ENCODE data around the gene TUBB6. TPM values are rescaled to one million over a fixed set of nuclear protein-coding genes. Genes with fewer than 3 reads are reported as not detected.

The TUBB6 gene
- total RNA-seq, 5 donors from 2014 or later (not counting 1 experiment from before 2014, with no cell fraction given) = 0.40 to 4.9 (median 0.96) TPM

- Histone ChIP-seq H3K4me3 (ENCODE audit: control insufficient read depth in 1 of 2, extremely low read depth in 1 of 2, low read length in 1 of 2) (no peak overlapping the region), H3K27ac (ENCODE audit: low read length) (no peak overlapping the region), H3K36me3 (ENCODE audit: control insufficient read depth in 2 of 2, extremely low read depth in 1 of 2, insufficient read depth in 1 of 2, low read length in 1 of 2) (no peaks in the 10 kb centered on the region), H3K4me1 (ENCODE audit: control insufficient read depth in 1 of 2, extremely low read depth in 1 of 2, insufficient read depth in 2 of 2, low read length in 2 of 2) (peaks cover 0 to 3% of the 10 kb centered on the region in 2 experiments), H3K9me3 (no peaks in the 10 kb centered on the region), H3K27me3 (replicated peaks in 1 of 2; ENCODE audit: control insufficient read depth in 2 of 2, extremely low read depth in 1 of 2, insufficient read depth in 2 of 2, low read length in 1 of 2) (peaks cover 0 to 61% of the 10 kb centered on the region in 2 experiments)
- Mint-ChIP-seq H3K9me3 (no peaks in the 10 kb centered on the region), H3K4me1 (peaks cover 0 to 5% (median 0%) of the 10 kb centered on the region in 3 donors), H3K27ac (no peak overlapping the region), H3K4me3 (no peak overlapping the region), H3K36me3 (no peaks in the 10 kb centered on the region), H3K27me3 (peaks cover 14 to 23% of the 10 kb centered on the region in 2 donors)
- DNase-seq (no peak), ATAC-seq (replicated peaks in 1 of 4) (no peak)
- ChIA-PET CTCF (no interaction called here), POLR2A (no interaction called here)
- WGBS (ENCODE audit: insufficient coverage) = 90% methylated on average over 3 of the region's 4 CpGs
These were observed 33.2 kb upstream of the TUBB6 start for GRCh38 chr18:12274793-12275192.

GRCh38 chr18:12276736-12277554, 31.1 kb upstream of the TUBB6 start:
- no peak overlapping the region for H3K27ac Mint-ChIP-seq
- H3K9me3 ChIP-seq = no peaks in the 10 kb centered on the region
- no peak overlapping the region for H3K27ac ChIP-seq (ENCODE audit: low read length)
- peaks cover 14 to 26% of the 10 kb centered on the region in 2 donors for H3K27me3 Mint-ChIP-seq
- H3K4me1 ChIP-seq (ENCODE audit: control insufficient read depth in 1 of 2, extremely low read depth in 1 of 2, insufficient read depth in 2 of 2, low read length in 2 of 2) = no peaks in the 10 kb centered on the region
- no peaks in the 10 kb centered on the region for H3K36me3 Mint-ChIP-seq
- POLR2A ChIA-PET = no interaction called here
- H3K4me1 Mint-ChIP-seq = peaks cover 0 to 3% (median 0%) of the 10 kb centered on the region in 3 donors
- DNase-seq = no peak
- CTCF ChIA-PET = interaction anchor here in 1 of 2 donors (1.2 kb wide), 1 partner anchor 11 kb away, joined by 4 read pairs; no protein-coding TSS in a partner anchor
- no peaks in the 10 kb centered on the region for H3K36me3 ChIP-seq (ENCODE audit: control insufficient read depth in 2 of 2, extremely low read depth in 1 of 2, insufficient read depth in 1 of 2, low read length in 1 of 2)
- WGBS (ENCODE audit: insufficient coverage) = 90% methylated on average over 22 of the region's 26 CpGs
- no peak overlapping the region for H3K4me3 ChIP-seq (ENCODE audit: control insufficient read depth in 1 of 2, extremely low read depth in 1 of 2, low read length in 1 of 2)
- no peak overlapping the region for H3K4me3 Mint-ChIP-seq
- no peaks in the 10 kb centered on the region for H3K9me3 Mint-ChIP-seq
- peaks cover 0 to 53% of the 10 kb centered on the region in 2 experiments for H3K27me3 ChIP-seq (replicated peaks in 1 of 2; ENCODE audit: control insufficient read depth in 2 of 2, extremely low read depth in 1 of 2, insufficient read depth in 2 of 2, low read length in 1 of 2)
- no peak for ATAC-seq (replicated peaks in 1 of 4)

GRCh38 chr18:12278215-12278671, 29.8 kb upstream of the TUBB6 start:
- Histone ChIP-seq H3K27ac (ENCODE audit: low read length) (no peak overlapping the region), H3K27me3 (replicated peaks in 1 of 2; ENCODE audit: control insufficient read depth in 2 of 2, extremely low read depth in 1 of 2, insufficient read depth in 2 of 2, low read length in 1 of 2) (peaks cover 0 to 49% of the 10 kb centered on the region in 2 experiments), H3K9me3 (no peaks in the 10 kb centered on the region), H3K4me3 (ENCODE audit: control insufficient read depth in 1 of 2, extremely low read depth in 1 of 2, low read length in 1 of 2) (no peak overlapping the region), H3K36me3 (ENCODE audit: control insufficient read depth in 2 of 2, extremely low read depth in 1 of 2, insufficient read depth in 1 of 2, low read length in 1 of 2) (no peaks in the 10 kb centered on the region), H3K4me1 (ENCODE audit: control insufficient read depth in 1 of 2, extremely low read depth in 1 of 2, insufficient read depth in 2 of 2, low read length in 2 of 2) (no peaks in the 10 kb centered on the region)
- no peak for ATAC-seq (replicated peaks in 1 of 4)
- H3K4me1 Mint-ChIP-seq = no peaks in the 10 kb centered on the region
- peaks cover 11 to 30% of the 10 kb centered on the region in 2 donors for H3K27me3 Mint-ChIP-seq
- CTCF ChIA-PET = interaction anchor here (0.6 to 1.2 kb wide), 2 partner anchors 13 to 701 kb away, joined by 4 to 9 read pairs; no protein-coding TSS in a partner anchor
- H3K36me3 Mint-ChIP-seq = no peaks in the 10 kb centered on the region
- WGBS (ENCODE audit: insufficient coverage) = 74% methylated on average over 5 of the region's 7 CpGs
- H3K9me3 Mint-ChIP-seq = no peaks in the 10 kb centered on the region
- H3K27ac Mint-ChIP-seq = no peak overlapping the region
- POLR2A ChIA-PET = interaction anchor here in 1 of 2 donors (0.6 kb wide), 1 partner anchor 114 kb away, joined by 4 read pairs; no protein-coding TSS in a partner anchor
- no peak overlapping the region for H3K4me3 Mint-ChIP-seq
- no peak for DNase-seq

- ChIA-PET CTCF (no interaction called here), POLR2A (no interaction called here)
- ATAC-seq (replicated peaks in 1 of 4) = no peak
- no peaks in the 10 kb centered on the region for H3K36me3 ChIP-seq (ENCODE audit: control insufficient read depth in 2 of 2, extremely low read depth in 1 of 2, insufficient read depth in 1 of 2, low read length in 1 of 2)
- Mint-ChIP-seq H3K4me1 (no peaks in the 10 kb centered on the region), H3K9me3 (no peaks in the 10 kb centered on the region), H3K36me3 (no peaks in the 10 kb centered on the region), H3K27ac (no peak overlapping the region), H3K27me3 (peaks cover 7 to 25% of the 10 kb centered on the region in 2 donors), H3K4me3 (no peak overlapping the region)
- no peaks in the 10 kb centered on the region for H3K4me1 ChIP-seq (ENCODE audit: control insufficient read depth in 1 of 2, extremely low read depth in 1 of 2, insufficient read depth in 2 of 2, low read length in 2 of 2)
- DNase-seq = no peak
- peaks cover 0 to 43% of the 10 kb centered on the region in 2 experiments for H3K27me3 ChIP-seq (replicated peaks in 1 of 2; ENCODE audit: control insufficient read depth in 2 of 2, extremely low read depth in 1 of 2, insufficient read depth in 2 of 2, low read length in 1 of 2)
- H3K4me3 ChIP-seq (ENCODE audit: control insufficient read depth in 1 of 2, extremely low read depth in 1 of 2, low read length in 1 of 2) = no peak overlapping the region
- 90% methylated on average over 22 of the region's 30 CpGs for WGBS (ENCODE audit: insufficient coverage)
- no peaks in the 10 kb centered on the region for H3K9me3 ChIP-seq
- no peak overlapping the region for H3K27ac ChIP-seq (ENCODE audit: low read length)
These were observed 29.0 kb upstream of the TUBB6 start for GRCh38 chr18:12278741-12279682.

GRCh38 chr18:12279781-12280531, 28.1 kb upstream of the TUBB6 start:
- Mint-ChIP-seq H3K4me3 (no peak overlapping the region), H3K36me3 (no peaks in the 10 kb centered on the region), H3K4me1 (no peaks in the 10 kb centered on the region), H3K27ac (no peak overlapping the region), H3K27me3 (peaks cover 7 to 27% of the 10 kb centered on the region in 2 donors), H3K9me3 (no peaks in the 10 kb centered on the region)
- CTCF ChIA-PET = no interaction called here
- ATAC-seq (replicated peaks in 1 of 4) (no peak), DNase-seq (no peak)
- Histone ChIP-seq H3K27me3 (replicated peaks in 1 of 2; ENCODE audit: control insufficient read depth in 2 of 2, extremely low read depth in 1 of 2, insufficient read depth in 2 of 2, low read length in 1 of 2) (peaks cover 0 to 35% of the 10 kb centered on the region in 2 experiments), H3K36me3 (ENCODE audit: control insufficient read depth in 2 of 2, extremely low read depth in 1 of 2, insufficient read depth in 1 of 2, low read length in 1 of 2) (no peaks in the 10 kb centered on the region), H3K4me1 (ENCODE audit: control insufficient read depth in 1 of 2, extremely low read depth in 1 of 2, insufficient read depth in 2 of 2, low read length in 2 of 2) (no peaks in the 10 kb centered on the region), H3K9me3 (no peaks in the 10 kb centered on the region), H3K4me3 (ENCODE audit: control insufficient read depth in 1 of 2, extremely low read depth in 1 of 2, low read length in 1 of 2) (no peak overlapping the region), H3K27ac (ENCODE audit: low read length) (no peak overlapping the region)
- WGBS (ENCODE audit: insufficient coverage) = 83% methylated on average over 11 of the region's 16 CpGs
- POLR2A ChIA-PET = no interaction called here

All from T-cell (primary cell).